Stimulated activated effector memory CD8-positive, alpha-beta T cell treated with anti-CD3 and anti-CD28 coated beads, Interleukin-12 subunit alpha, Interleukin-12 subunit beta, amount 100 ng/mL, for 72 hours (primary cell): ENCODE data around the gene CATSPERE.
"Not testable (repeated sequence)": the region's sequence is repeated elsewhere in the genome, so short reads cannot be mapped to it uniquely, and the experiment has no call there.

ENCODE experiments used
- ATAC-seq: fragments of 150-1000 bp; cut with Tn5 transposase; 2 replicates; pipeline ENCODE4 v1.10.0; 2021
- DNase-seq, 2 donors: peaks; one replicate each; pipeline ENCODE4 v3.0.0; 2021 to 2022; ENCODE audit warnings: low spot score in 2 of 2
- H3K27ac Mint-ChIP-seq: one replicate; pipeline ENCODE4 v1.8.0; 2022; ENCODE audit warnings: mild to moderate bottlenecking, mixed read lengths
- H3K36me3 Mint-ChIP-seq: one replicate; pipeline ENCODE4 v1.8.0; 2022; ENCODE audit warnings: mild to moderate bottlenecking, mixed read lengths
- H3K4me1 Mint-ChIP-seq: one replicate; pipeline ENCODE4 v1.8.0; 2022; ENCODE audit warnings: mixed read lengths
- H3K4me3 Mint-ChIP-seq: one replicate; pipeline ENCODE4 v1.8.0; 2022; ENCODE audit warnings: mild to moderate bottlenecking, mixed read lengths
- H3K9me3 Mint-ChIP-seq: one replicate; pipeline ENCODE4 v1.8.0; 2022; ENCODE audit warnings: mixed read lengths

Gene CATSPERE

DNA sequence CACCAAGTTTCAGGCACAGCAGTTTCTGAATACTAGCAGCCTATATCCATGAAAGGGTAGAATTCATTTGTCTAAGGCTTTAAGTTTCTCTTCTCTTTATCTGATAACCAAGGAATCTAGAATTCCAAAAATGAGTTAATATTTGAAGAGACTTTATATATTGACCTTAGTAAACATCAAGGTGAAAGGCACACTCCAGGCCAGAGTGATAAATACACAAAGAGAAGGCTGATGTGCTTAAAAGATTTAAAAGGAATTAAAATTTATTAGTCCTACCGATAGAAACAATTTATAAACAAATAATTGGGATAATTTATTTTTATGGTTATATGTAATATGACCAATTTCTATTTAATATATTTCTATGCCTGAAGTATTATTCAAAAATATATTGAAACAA is 98.5 kb downstream of the CATSPERE start:
- peaks cover 13% of the 10 kb centered on the region for H3K9me3 Mint-ChIP-seq
- H3K27ac Mint-ChIP-seq: no peak overlapping the region
- DNase-seq (no peak), ATAC-seq (no peak)
- no peaks in the 10 kb centered on the region for H3K4me1 Mint-ChIP-seq
- H3K4me3 Mint-ChIP-seq: no peak overlapping the region
- H3K36me3 Mint-ChIP-seq: no peaks in the 10 kb centered on the region

DNA sequence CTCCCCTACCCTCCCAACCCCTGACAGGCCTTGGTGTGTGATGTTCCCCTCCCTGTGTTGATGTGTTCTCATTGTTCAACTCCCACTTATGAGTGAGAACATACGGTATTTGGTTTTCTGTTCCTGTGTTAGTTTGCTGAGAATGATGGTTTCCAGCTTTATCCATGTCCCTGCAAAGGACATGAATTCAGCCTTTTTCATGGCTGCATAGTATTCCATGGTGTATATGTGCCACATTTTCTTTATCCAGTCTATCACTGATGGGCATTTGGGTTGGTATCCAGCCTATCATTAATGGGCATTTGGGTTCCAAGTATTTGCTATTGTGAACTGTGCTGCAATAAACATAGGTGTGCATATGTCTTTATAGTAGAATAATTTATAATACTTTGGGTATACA is 101.8 kb downstream of the CATSPERE start:
- ATAC-seq: not testable (repeated sequence)

DNA sequence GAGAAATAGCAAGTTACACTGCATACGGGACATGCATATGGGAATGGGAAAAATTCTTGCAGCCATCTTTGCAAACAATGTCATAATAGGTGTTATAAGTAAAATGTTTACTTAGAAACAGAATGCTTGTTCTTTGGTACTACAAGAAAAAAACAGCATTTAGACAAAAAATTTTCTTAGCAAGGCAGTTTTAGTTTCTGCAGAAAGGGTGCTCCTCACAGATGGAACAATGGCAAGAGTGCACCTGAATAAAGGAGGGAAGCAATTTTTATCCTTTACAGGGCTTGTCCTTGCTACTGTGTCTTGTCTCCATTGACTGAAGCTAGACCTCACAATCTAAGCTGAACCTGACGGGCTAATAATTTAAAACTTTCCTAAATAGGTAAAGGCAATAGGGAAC is 112.7 kb downstream of the CATSPERE start:
- no peaks in the 10 kb centered on the region for H3K4me1 Mint-ChIP-seq
- H3K9me3 Mint-ChIP-seq: peaks cover 18% of the 10 kb centered on the region
- no peak overlapping the region for H3K27ac Mint-ChIP-seq
- no peaks in the 10 kb centered on the region for H3K36me3 Mint-ChIP-seq
- no peak for ATAC-seq
- no peak overlapping the region for H3K4me3 Mint-ChIP-seq
- no peak for DNase-seq

More for the DNA sequence above, 101.8 kb downstream of the CATSPERE start:
- H3K36me3 Mint-ChIP-seq, DNase-seq, H3K4me1 Mint-ChIP-seq, H3K4me3 Mint-ChIP-seq, H3K27ac Mint-ChIP-seq, H3K9me3 Mint-ChIP-seq: not testable (repeated sequence)

DNA sequence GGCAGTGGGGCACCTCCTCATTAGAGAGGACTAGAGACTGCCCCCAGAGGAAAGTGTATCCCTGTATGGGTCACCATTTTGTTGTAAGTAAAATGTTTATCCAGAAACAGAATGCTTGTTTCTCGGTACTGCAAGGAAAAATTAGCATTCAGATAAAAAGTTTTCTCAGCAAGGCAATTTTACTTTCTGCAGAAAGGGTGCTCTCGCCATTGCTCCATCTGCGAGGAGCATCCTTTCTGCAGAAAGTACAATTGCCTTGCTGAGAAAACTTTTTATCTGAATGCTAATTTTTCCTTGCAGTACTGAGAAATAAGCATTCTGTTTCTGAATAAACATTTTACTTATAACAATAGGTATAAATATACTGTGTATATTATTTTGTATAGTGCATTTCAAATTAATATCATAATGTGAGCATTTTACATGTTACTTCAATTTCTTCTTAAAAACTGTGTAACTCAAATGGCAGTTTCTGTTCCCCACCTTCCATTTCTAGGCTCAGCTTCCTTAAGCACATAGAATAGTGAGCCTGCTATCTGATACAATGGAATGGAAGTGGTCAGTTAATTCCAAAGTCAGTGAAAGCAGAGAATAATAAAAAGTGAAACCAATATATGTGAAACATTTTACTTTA is 115.3 kb downstream of the CATSPERE start:
- no peak overlapping the region for H3K27ac Mint-ChIP-seq
- peaks cover 18% of the 10 kb centered on the region for H3K9me3 Mint-ChIP-seq
- H3K36me3 Mint-ChIP-seq: no peaks in the 10 kb centered on the region
- no peaks in the 10 kb centered on the region for H3K4me1 Mint-ChIP-seq
- ATAC-seq (no peak), DNase-seq (no peak)
- H3K4me3 Mint-ChIP-seq: no peak overlapping the region

DNA sequence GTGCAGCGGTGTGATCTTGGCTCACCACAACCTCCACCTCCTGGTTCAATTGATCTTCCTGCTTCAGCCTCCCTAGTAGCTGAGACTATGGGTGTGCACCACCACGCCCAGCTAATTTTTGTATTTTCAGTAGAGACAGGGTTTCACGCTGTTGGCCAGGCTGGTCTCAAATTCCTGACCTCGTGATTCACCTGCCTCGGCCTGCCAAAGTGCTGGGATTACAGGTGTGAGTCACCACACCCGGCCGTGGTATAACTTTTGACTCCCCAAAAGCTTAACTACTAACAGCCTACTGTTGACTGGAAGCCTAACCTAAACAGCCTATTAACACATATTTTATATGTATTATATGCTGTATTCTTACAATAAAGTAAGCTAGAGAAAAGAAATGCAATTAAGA is 117.1 kb downstream of the CATSPERE start:
- not testable (repeated sequence) for H3K27ac Mint-ChIP-seq, H3K4me3 Mint-ChIP-seq, H3K36me3 Mint-ChIP-seq, DNase-seq, H3K4me1 Mint-ChIP-seq, ATAC-seq
- H3K9me3 Mint-ChIP-seq: peaks cover 18% of the 10 kb centered on the region

DNA sequence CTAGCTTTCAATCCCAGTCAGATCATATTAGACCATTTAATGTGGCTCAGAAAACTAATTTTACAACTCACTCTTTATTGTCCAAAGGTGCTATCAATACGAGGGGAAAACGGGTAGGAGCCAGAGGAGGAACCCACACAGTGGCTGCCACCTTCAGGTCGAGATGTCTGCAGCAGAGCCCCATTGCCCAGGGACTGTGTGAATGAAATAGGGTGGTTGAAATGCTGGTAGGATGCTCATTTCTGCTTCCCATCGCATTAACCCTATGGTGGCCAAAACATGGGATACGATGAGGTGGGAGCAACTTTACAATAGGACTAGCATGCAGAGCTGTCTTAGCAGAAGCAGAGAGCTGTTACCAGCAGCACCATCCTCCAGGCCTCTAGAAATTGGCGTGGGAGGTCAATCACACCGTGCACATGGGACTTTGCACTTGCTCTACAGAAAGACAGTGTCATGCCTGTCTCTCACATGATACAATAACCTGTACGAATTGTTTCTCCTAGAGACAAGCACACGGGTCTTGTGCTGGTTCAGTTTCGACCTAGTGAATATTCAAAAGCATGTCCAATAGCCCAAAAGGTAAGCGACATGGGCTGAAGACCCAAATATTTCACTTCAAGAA is 122.4 kb downstream of the CATSPERE start:
- Mint-ChIP-seq H3K4me3 (no peak overlapping the region), H3K9me3 (no peaks in the 10 kb centered on the region), H3K4me1 (no peaks in the 10 kb centered on the region), H3K27ac (no peak overlapping the region), H3K36me3 (no peaks in the 10 kb centered on the region)
- ATAC-seq (no peak), DNase-seq (no peak)

DNA sequence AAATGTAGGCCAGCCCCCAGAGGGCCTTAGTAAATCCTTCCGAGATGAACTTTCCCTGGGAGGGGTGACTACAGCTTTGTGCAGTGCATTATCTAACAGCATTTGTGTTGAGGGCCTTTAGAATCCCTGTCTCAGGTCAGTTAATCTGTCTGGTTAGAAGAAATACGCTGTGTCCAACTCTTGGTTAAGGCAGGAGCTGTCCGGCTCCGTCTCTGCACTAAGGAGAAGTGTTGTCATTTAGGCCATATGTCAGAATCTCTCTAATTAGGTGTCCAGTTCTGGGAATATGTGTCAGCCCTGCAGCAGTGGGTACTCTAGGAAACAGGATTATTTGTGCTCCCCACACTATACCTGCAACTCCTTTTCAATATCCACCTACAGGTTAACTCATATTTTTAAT is 124.8 kb downstream of the CATSPERE start:
- DNase-seq (no peak), ATAC-seq (no peak)
- H3K4me1 Mint-ChIP-seq: no peaks in the 10 kb centered on the region
- no peaks in the 10 kb centered on the region for H3K9me3 Mint-ChIP-seq
- no peaks in the 10 kb centered on the region for H3K36me3 Mint-ChIP-seq
- H3K27ac Mint-ChIP-seq: no peak overlapping the region
- no peak overlapping the region for H3K4me3 Mint-ChIP-seq

DNA sequence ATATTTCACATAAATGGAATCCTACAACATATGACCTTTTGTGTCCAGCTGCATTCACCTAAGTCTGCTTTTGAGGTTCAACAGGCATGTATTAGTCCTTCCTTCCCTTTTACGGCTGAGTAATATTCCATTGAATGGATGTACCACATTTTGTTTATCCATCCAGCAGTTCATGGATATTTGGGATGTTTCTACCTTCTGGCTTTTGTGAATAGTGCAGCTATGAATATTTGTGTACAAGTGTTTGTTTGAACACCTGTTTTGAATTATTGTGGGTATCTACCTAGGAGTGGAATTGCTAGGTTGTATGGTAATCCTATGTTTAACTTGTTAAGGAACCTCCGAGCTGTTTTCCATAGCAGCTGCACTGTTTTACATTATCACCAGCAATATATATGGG is 129.6 kb downstream of the CATSPERE start:
- DNase-seq: no peak
- Mint-ChIP-seq H3K9me3 (no peaks in the 10 kb centered on the region), H3K4me1 (peaks cover 6% of the 10 kb centered on the region), H3K4me3 (no peak overlapping the region), H3K27ac (no peak overlapping the region), H3K36me3 (no peaks in the 10 kb centered on the region)
- no peak for ATAC-seq

DNA sequence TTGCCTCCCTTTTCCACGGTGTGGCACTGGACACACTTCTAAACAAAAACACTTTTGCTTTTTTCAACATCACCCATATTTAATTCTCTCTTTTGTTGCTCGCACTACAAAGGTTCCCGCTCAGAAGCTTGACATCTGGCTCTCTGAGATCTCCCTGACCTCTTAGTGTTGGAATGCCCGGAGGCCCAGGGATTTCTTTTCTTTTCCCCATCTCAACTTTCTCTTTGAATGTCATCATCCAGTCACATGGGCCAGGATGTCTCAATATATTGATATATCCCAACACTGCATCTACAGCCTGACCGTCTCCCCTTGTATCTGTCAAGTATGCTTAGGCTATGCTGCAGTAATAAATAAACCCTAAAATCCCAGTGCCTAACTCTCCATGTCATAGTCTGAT is 137.5 kb downstream of the CATSPERE start:
- Mint-ChIP-seq H3K36me3 (no peaks in the 10 kb centered on the region), H3K27ac (peak overlapping the region; percentile 95)

DNA sequence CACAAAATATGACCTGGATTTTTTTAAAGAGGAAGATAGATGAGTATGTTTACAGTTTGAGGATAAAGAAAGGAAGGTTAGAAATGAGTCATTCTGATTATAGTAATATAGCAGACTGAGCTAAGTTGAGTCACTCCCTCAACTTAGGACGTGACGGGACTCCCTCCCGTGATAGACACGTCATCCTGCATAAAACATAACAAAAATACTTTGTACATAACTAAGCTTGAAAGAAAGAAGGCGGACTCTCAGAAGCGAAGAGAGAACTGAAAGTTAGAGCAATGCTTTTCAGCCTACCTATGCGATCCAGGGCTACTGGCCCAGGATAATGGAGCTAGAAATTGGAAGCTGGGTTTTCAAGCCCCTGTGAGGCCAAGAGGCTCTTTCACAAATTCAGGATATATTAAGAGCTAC is 138.9 kb downstream of the CATSPERE start:
- peak; percentile 99 for ATAC-seq

More for the DNA sequence above, 137.5 kb downstream of the CATSPERE start:
- no peak overlapping the region for H3K4me3 Mint-ChIP-seq
- no peak for DNase-seq
- H3K4me1 Mint-ChIP-seq: peaks cover 25% of the 10 kb centered on the region
- ATAC-seq: no peak
- no peaks in the 10 kb centered on the region for H3K9me3 Mint-ChIP-seq

DNA sequence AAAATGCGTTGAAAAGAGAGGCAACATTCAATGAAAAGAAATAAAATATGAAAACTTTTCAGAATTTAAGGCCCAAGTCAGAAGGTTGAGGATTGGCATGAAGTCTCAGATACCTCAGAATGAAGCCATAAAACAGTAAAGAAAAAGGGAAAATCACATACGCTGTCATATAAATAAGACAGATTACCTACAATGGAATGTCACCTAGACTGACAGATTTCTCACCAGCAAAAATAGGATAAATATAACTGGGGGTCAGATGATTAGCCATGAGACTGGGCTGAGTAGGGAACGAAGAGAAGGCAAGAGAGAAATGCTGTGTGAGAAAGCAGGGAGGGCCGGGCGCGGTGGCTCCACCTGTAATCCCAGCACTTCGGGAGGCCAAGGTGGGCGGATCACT is 140.3 kb downstream of the CATSPERE start:
- no peak for ATAC-seq
- Mint-ChIP-seq H3K4me3 (no peak overlapping the region), H3K4me1 (peaks cover 19% of the 10 kb centered on the region), H3K9me3 (no peaks in the 10 kb centered on the region), H3K27ac (no peak overlapping the region), H3K36me3 (no peaks in the 10 kb centered on the region)
- DNase-seq: no peak

More for the DNA sequence above, 138.9 kb downstream of the CATSPERE start:
- no peaks in the 10 kb centered on the region for H3K9me3 Mint-ChIP-seq
- peak; percentile 9 to 57 for DNase-seq
- H3K4me3 Mint-ChIP-seq: peak overlapping the region; percentile 69
- no peaks in the 10 kb centered on the region for H3K36me3 Mint-ChIP-seq
- peaks cover 24% of the 10 kb centered on the region for H3K4me1 Mint-ChIP-seq
- peak overlapping the region; percentile 95 for H3K27ac Mint-ChIP-seq

DNA sequence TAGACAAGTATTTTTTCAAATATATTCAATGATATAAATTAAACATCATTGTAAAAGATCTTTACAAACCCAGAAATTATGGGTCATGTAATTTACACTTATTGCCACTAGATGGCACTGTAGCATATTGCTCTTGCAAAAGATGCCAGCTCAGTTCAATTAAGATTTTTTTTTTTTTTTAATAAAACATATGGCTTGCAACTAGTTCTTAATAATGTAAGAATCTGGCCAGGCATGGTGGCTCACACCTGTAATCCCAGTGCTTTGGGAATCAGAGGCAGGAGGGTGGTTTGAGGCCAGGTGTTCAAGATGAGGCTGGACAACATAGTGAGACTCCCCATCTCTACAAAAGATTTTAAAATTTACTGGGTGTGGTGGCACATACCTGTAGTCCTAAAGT is 142.4 kb downstream of the CATSPERE start:
- no peaks in the 10 kb centered on the region for H3K36me3 Mint-ChIP-seq
- H3K9me3 Mint-ChIP-seq: no peaks in the 10 kb centered on the region
- peaks cover 19% of the 10 kb centered on the region for H3K4me1 Mint-ChIP-seq
- H3K4me3 Mint-ChIP-seq: no peak overlapping the region
- DNase-seq: no peak
- H3K27ac Mint-ChIP-seq: no peak overlapping the region
- no peak for ATAC-seq

DNA sequence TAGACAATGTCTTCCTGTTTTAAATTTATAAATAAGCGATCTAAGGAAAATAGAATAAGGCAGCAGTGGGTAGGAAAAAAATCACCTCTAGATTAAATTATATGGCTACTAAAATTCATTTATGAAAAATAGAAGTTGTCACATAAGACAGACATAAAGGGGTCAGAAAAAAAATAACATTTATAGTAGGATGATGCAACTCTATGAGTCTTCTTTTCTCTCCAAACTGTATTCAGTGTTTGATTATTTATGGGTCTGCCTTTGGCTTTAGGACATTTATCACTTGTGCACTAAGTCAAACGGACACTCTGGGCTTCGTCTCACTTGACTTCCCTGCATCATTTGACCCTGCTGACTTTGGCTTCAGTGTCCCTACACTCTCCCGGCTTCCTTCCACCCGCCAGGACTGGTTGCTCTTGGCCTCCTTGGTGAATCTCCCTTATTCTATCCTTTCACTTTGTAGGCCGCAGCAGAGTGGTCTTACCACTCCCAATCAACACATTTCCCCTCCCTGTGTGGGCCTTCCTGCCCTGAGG is 144.8 kb downstream of the CATSPERE start:
- Mint-ChIP-seq H3K36me3 (no peaks in the 10 kb centered on the region), H3K4me3 (no peak overlapping the region), H3K9me3 (no peaks in the 10 kb centered on the region), H3K27ac (no peak overlapping the region), H3K4me1 (no peaks in the 10 kb centered on the region)
- ATAC-seq (no peak), DNase-seq (no peak)

DNA sequence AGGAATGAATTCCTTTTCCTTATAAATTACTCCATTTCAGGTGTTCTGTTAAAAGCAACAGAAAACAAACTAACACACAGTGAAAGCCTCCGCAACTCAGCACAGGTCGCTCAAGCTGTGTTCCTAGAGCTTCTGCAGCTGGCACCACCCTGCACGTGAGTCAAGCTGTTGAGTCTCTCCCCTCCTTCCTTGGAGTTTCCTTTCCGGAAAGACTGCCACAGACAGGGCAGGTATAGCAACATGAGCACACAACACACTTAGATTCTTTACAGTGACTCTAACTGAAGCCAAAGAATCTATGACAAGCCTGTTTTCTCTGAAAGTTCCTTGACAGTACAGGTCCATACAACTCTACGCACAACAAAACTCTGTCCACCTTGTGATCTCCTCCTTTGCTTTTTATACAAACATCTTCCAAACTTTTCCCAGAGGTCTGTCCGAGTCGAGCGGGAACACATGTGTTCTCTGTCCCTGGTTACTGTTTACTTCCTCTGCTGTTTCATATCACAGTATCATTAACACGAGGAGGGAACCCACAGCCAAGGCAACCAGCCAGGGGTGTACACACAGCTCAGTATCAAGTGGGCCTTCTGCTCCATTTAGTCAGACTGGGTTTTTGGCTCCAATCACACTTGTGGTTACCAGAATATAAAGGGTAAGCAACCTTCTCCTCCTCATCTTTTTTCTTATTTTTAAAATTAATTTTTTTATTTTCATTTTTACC is 153.2 kb downstream of the CATSPERE start:
- no peak overlapping the region for H3K27ac Mint-ChIP-seq

DNA sequence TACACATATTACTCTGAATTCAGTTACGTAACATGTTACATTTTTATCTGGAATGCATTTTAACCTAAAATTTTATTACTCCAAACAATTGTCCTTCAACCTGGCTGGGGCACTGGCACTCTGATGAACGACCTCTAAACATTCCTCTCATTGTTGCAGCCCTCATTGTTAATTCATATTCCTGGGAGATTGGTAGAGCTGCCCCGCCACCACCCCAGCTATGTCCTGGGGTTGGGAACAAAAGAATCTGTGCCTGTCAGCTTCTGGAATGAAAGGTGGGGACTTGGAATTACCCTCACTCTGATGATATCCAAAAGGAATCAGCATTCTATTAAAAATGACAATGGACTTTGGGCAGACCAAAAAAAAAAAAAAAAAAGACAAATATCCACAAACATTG is 153.8 kb downstream of the CATSPERE start:
- Mint-ChIP-seq H3K4me1 (no peaks in the 10 kb centered on the region), H3K9me3 (no peaks in the 10 kb centered on the region), H3K36me3 (no peaks in the 10 kb centered on the region), H3K27ac (no peak overlapping the region), H3K4me3 (no peak overlapping the region)
- no peak for DNase-seq
- no peak for ATAC-seq

More for the DNA sequence above, 153.2 kb downstream of the CATSPERE start:
- Mint-ChIP-seq H3K9me3 (no peaks in the 10 kb centered on the region), H3K36me3 (no peaks in the 10 kb centered on the region), H3K4me1 (no peaks in the 10 kb centered on the region), H3K4me3 (no peak overlapping the region)
- ATAC-seq (no peak), DNase-seq (no peak)

DNA sequence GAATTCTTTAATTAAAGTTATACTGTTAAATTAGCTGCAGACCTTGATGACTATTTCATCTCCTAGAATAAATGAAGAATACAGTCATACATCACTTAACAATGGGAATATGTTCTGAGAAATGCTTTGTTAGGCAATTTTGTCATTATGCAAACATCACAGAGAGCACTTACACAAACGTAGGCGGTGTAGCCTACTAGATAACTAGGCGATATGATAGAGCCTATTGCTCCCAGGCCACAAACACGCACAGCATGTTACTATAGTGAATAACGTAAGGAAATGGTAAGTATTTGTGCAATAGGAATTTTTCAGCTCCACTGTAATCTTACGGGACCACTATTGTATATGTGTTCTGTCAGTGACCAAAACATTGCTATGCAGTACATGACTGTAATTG is 154.2 kb downstream of the CATSPERE start:
- no peak overlapping the region for H3K27ac Mint-ChIP-seq
- no peaks in the 10 kb centered on the region for H3K4me1 Mint-ChIP-seq
- no peak for DNase-seq
- no peaks in the 10 kb centered on the region for H3K9me3 Mint-ChIP-seq
- no peaks in the 10 kb centered on the region for H3K36me3 Mint-ChIP-seq
- H3K4me3 Mint-ChIP-seq: no peak overlapping the region
- ATAC-seq: no peak
